Measurements from ENCODE around the gene ADGRB3. TPM values are rescaled to one million over a fixed set of nuclear protein-coding genes. Genes with fewer than 3 reads are reported as not detected.

The ADGRB3 gene
- total RNA-seq, 1 donor from 2014 or later = 0.92 TPM

DNA sequence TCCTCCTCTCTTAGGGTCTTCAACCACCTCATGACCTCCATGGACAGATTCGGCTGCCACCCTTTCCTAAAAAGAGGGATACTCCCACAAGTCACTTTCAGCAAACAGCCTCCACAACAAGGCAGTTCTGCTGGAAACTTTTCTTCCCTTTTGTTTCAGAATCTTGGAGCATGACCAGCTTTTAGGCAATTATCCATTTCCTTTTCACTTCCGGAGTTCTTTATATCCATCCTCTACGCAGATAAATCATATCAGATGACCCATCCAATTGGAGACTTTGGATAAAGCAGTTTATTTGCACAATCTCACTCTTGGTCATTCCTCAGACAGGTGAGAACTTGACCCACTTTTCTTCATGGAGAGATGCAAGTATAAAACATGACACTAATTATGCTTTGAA, 763.2 kb downstream of the ADGRB3 start:
- Histone ChIP-seq H3K27me3 (ENCODE audit: control insufficient read depth, insufficient read depth, low read length) (no peaks in the 10 kb centered on the region), H3K36me3 (ENCODE audit: control insufficient read depth, insufficient read depth, low read length) (no peaks in the 10 kb centered on the region), H3K4me3 (ENCODE audit: low read depth, low read length) (no peak overlapping the region)
- TF ChIP-seq, protein P1, sequence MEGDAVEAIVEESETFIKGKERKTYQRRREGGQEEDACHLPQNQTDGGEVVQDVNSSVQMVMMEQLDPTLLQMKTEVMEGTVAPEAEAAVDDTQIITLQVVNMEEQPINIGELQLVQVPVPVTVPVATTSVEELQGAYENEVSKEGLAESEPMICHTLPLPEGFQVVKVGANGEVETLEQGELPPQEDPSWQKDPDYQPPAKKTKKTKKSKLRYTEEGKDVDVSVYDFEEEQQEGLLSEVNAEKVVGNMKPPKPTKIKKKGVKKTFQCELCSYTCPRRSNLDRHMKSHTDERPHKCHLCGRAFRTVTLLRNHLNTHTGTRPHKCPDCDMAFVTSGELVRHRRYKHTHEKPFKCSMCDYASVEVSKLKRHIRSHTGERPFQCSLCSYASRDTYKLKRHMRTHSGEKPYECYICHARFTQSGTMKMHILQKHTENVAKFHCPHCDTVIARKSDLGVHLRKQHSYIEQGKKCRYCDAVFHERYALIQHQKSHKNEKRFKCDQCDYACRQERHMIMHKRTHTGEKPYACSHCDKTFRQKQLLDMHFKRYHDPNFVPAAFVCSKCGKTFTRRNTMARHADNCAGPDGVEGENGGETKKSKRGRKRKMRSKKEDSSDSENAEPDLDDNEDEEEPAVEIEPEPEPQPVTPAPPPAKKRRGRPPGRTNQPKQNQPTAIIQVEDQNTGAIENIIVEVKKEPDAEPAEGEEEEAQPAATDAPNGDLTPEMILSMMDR (IDR thresholded peaks at IDR 0.05; ENCODE audit: insufficient read depth, low read length, poor library complexity, severe bottlenecking) = no peak
- no peak for DNase-seq (ENCODE audit: low read depth)

DNA sequence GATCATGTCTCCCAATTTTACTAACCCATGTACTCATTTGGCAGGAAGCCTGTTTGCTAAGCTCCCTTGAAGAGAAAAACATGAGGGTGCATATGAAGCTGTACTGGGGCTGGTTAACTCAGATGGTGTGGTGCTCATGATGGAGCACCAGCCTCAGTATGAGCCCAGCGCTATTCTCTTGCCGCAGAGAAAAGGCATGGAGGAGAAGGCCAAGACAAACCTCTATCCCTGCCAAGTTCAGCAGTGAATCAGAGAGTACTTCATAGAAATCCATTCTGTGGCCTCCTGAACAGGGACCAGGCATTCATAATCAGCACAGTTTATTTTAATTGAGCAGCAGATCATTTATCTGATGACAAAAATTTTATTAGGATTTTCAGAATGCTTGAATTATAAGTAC, 763.6 kb downstream of the ADGRB3 start:
- no peak overlapping the region for H3K4me3 ChIP-seq (ENCODE audit: low read depth, low read length)
- no peaks in the 10 kb centered on the region for H3K36me3 ChIP-seq (ENCODE audit: control insufficient read depth, insufficient read depth, low read length)
- TF ChIP-seq, protein P1 (IDR thresholded peaks at IDR 0.05; ENCODE audit: insufficient read depth, low read length, poor library complexity, severe bottlenecking) = no peak
- no peaks in the 10 kb centered on the region for H3K27me3 ChIP-seq (ENCODE audit: control insufficient read depth, insufficient read depth, low read length)
- DNase-seq (ENCODE audit: low read depth) = no peak

DNA sequence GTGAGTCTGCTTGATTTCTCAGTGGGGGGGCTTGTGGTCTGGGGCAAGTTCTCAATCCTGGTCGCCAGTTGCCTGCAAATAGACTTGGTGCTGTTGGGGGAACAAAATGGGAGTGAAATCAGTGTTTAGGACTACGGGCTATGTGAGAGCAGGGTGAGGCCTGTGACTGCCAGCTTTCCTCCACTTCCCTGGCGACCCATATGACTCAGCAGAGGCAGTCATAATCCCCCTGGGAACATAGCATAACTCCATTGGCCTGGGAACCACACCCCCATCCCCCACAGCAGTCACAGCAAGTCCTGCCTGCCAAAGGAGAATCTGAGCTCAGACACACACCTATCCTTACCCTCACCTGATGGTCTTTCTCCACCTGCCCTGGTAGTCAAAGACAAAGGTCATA, 773.8 kb downstream of the ADGRB3 start:
- no peaks in the 10 kb centered on the region for H3K36me3 ChIP-seq (ENCODE audit: control insufficient read depth, insufficient read depth, low read length)
- TF ChIP-seq, protein P1 (IDR thresholded peaks at IDR 0.05; ENCODE audit: insufficient read depth, low read length, poor library complexity, severe bottlenecking) = no peak
- H3K4me3 ChIP-seq (ENCODE audit: low read depth, low read length) = no peak overlapping the region
- no peak for DNase-seq (ENCODE audit: low read depth)
- H3K27me3 ChIP-seq (ENCODE audit: control insufficient read depth, insufficient read depth, low read length) = no peaks in the 10 kb centered on the region

DNA sequence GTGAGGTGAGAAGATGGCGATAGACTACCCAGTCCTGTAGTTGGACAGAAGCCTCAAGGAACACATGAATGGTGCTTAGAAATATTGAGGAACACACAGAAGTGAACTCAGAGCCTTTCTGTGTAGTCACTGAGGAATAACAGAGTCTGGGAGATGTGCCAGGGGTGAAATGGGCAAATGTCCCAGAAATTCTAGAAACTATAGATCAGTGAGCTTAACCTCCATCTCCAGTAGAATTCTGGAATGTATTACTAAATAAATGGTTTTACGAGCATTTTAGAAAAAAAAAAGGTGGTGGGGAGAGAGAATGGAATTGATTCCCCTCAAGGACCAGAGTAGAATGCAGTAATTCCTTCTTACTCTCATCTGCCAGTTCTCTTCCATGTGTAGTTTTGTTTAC, 781.7 kb downstream of the ADGRB3 start:
- H3K4me3 ChIP-seq (ENCODE audit: low read depth, low read length) = no peak overlapping the region
- H3K27me3 ChIP-seq (ENCODE audit: control insufficient read depth, insufficient read depth, low read length) = no peaks in the 10 kb centered on the region
- no peaks in the 10 kb centered on the region for H3K36me3 ChIP-seq (ENCODE audit: control insufficient read depth, insufficient read depth, low read length)
- TF ChIP-seq, protein P1 (IDR thresholded peaks at IDR 0.05; ENCODE audit: insufficient read depth, low read length, poor library complexity, severe bottlenecking) = no peak
- DNase-seq (ENCODE audit: low read depth) = no peak

DNA sequence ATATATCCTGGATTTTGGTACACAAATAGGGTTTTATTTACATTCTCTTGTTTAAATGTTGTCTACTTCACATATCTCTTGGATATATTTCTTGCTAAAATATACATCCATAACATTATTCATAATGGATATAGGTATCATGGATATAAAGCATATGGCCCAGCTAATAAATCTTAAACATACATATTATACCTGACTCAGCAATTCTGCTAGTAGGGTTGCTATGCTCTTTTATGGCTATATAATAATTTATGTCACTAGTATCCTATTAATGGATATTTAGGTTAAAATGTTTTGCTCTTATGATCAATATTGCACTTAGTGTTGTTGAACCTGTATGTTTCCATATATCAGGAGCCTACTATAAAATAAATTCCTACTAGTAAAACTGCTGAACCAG, 786.2 kb downstream of the ADGRB3 start:
- no peak overlapping the region for H3K4me3 ChIP-seq (ENCODE audit: low read depth, low read length)
- TF ChIP-seq, protein P1 (IDR thresholded peaks at IDR 0.05; ENCODE audit: insufficient read depth, low read length, poor library complexity, severe bottlenecking) = no peak
- DNase-seq (ENCODE audit: low read depth) = no peak
- no peaks in the 10 kb centered on the region for H3K27me3 ChIP-seq (ENCODE audit: control insufficient read depth, insufficient read depth, low read length)
- no peaks in the 10 kb centered on the region for H3K36me3 ChIP-seq (ENCODE audit: control insufficient read depth, insufficient read depth, low read length)

DNA sequence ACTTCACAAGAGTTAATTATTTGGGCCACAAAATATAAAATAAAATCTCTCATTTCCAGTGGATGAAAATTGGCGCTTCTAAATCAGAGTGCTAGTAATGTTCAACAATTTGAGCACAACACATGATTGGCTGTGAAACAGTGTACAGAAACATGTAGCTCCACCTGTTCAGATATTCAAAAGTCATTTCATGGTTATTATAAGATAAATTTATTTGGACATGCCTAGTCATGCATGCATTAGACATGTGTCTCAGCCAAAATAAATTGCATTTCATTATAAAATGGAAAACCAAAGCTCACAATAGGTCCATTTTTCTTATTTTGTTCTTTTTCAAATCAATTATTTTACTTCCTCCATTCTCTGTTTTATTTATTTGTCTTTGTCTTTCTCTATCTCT, 786.9 kb downstream of the ADGRB3 start:
- Histone ChIP-seq H3K4me3 (ENCODE audit: low read depth, low read length) (no peak overlapping the region), H3K36me3 (ENCODE audit: control insufficient read depth, insufficient read depth, low read length) (no peaks in the 10 kb centered on the region), H3K27me3 (ENCODE audit: control insufficient read depth, insufficient read depth, low read length) (no peaks in the 10 kb centered on the region)
- no peak for DNase-seq (ENCODE audit: low read depth)
- TF ChIP-seq, protein P1 (IDR thresholded peaks at IDR 0.05; ENCODE audit: insufficient read depth, low read length, poor library complexity, severe bottlenecking) = no peak

All from kidney epithelial cell (primary cell).